ENCODE data around the gene LRRK2. TPM values are rescaled to one million over a fixed set of nuclear protein-coding genes. Genes with fewer than 3 reads are reported as not detected.

The LRRK2 gene
- total RNA-seq, 1 donor from 2014 or later: 14.3 TPM

DNA sequence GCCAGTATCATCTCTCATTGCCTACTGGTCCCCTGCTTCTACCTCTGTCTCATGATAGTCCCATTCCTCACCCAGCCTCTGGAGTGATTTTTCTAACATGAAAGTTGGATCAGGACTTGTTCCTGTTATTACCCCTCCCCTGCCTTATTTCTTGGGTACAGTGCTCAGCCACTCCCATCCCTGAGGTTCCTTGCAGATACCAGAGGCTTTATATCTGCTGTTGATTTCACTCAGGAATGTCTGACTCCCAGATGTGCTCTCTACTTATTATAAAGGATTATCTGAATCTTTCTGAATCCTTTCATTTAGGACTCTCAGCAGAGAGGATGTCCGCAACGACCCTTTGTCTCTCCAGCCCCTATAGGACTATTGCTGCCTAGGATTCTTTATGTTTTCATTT, 111.2 kb downstream of the LRRK2 start:
- TF ChIP-seq, protein P1, sequence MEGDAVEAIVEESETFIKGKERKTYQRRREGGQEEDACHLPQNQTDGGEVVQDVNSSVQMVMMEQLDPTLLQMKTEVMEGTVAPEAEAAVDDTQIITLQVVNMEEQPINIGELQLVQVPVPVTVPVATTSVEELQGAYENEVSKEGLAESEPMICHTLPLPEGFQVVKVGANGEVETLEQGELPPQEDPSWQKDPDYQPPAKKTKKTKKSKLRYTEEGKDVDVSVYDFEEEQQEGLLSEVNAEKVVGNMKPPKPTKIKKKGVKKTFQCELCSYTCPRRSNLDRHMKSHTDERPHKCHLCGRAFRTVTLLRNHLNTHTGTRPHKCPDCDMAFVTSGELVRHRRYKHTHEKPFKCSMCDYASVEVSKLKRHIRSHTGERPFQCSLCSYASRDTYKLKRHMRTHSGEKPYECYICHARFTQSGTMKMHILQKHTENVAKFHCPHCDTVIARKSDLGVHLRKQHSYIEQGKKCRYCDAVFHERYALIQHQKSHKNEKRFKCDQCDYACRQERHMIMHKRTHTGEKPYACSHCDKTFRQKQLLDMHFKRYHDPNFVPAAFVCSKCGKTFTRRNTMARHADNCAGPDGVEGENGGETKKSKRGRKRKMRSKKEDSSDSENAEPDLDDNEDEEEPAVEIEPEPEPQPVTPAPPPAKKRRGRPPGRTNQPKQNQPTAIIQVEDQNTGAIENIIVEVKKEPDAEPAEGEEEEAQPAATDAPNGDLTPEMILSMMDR (IDR thresholded peaks at IDR 0.05): no peak
- Histone ChIP-seq H3K4me3 (no peak overlapping the region), H3K27me3 (no peaks in the 10 kb centered on the region), H3K9me3 (no peaks in the 10 kb centered on the region), H3K36me3 (peaks cover 16 to 41% of the 10 kb centered on the region in 2 donors), H3K4me1 (no peaks in the 10 kb centered on the region), H3K27ac (peak overlapping the region in 1 of 2 donors; percentile 22)
- intact Hi-C loops (cut with DNase I): no loop called here
- DNase-seq (ENCODE audit: low spot score in 2 of 2): no peak

DNA sequence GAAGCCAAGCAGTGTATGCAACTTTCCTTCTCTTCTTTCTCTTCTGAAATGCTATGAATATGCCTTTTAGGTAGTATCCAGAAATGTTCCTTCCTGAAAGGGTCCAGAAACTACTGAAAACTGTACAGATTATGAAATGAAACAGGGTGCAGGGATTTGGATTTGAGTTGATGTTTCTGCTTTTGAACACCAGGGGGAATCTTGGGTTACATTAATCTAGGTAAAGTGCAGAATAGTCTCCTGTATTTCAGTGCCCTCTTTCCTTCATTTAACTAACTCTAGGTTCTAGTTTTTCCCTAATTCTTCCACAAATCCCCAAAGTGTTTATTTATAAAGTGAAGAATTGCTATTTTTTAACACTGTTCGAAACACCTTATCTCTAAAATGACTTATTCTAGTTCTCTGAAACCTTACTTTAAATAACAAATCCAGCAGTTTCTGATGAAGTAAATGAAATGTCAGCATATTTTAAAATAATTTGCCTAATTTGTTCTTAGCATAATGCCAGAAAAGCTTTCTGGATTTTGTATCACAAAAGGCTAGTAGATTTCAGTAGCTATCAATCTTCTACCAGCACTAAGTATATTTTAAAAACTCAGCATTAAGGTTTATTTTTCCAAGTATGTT, 111.9 kb downstream of the LRRK2 start:
- Histone ChIP-seq H3K4me1 (no peaks in the 10 kb centered on the region), H3K4me3 (no peak overlapping the region), H3K27ac (no peak overlapping the region), H3K27me3 (no peaks in the 10 kb centered on the region), H3K36me3 (peaks cover 13 to 40% of the 10 kb centered on the region in 2 donors), H3K9me3 (no peaks in the 10 kb centered on the region)
- TF ChIP-seq, protein P1 (IDR thresholded peaks at IDR 0.05): peak in 1 of 3 experiments; percentile 46
- intact Hi-C loops (cut with DNase I): no loop called here
- DNase-seq (ENCODE audit: low spot score in 2 of 2): no peak

- H3K4me1 ChIP-seq: no peaks in the 10 kb centered on the region
- no peak overlapping the region for H3K4me3 ChIP-seq
- no peaks in the 10 kb centered on the region for H3K9me3 ChIP-seq
- peaks cover 13 to 28% of the 10 kb centered on the region in 2 donors for H3K36me3 ChIP-seq
- no peak overlapping the region for H3K27ac ChIP-seq
- no peak for DNase-seq (ENCODE audit: low spot score in 2 of 2)
- intact Hi-C loops (cut with DNase I): no loop called here
- TF ChIP-seq, protein P1 (IDR thresholded peaks at IDR 0.05): no peak
- no peaks in the 10 kb centered on the region for H3K27me3 ChIP-seq
These were observed 113.3 kb downstream of the LRRK2 start for GRCh38 chr12:40338071-40338470.

DNA sequence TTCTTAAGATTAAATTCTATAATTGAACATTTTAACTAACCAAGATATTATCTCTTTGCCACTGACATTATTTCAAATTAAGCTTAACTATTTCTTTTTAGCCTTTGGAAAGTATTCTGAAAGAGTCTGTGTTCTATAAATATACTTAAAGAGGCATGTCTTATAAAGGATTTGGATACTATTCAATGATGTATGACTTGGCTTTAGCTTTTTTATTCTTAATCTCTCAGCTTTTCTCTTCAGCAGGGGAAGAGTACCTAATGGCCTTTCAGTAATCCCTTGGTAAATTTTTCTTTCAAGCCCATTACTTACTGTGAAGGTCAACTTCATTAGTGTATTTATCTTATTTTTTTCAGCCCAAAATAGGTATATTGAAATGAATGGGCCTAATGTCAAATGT, 113.8 kb downstream of the LRRK2 start:
- intact Hi-C loops (cut with DNase I): no loop called here
- Histone ChIP-seq H3K27me3 (no peaks in the 10 kb centered on the region), H3K36me3 (peaks cover 13 to 24% of the 10 kb centered on the region in 2 donors), H3K4me3 (no peak overlapping the region), H3K4me1 (no peaks in the 10 kb centered on the region), H3K27ac (no peak overlapping the region), H3K9me3 (no peaks in the 10 kb centered on the region)
- no peak for DNase-seq (ENCODE audit: low spot score in 2 of 2)
- TF ChIP-seq, protein P1 (IDR thresholded peaks at IDR 0.05): no peak

DNA sequence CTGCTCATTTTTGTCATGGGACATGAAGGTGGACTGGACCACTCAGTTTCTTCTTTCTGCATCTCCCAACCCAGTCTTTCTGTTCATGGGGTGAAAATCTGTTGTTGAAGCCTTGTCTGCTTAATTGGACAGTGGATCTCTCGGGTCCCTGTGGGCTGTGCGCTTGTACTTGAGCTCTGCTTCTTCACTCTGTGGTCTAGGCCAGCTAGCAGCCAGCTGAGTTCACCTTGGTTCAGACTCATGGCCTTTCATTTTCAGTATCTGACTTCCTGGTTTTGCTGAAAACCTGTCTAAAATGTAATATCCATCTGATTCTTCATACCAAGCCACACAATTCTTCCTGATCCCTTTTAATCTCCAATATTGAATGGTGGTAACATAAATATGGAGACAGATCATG, 117.2 kb downstream of the LRRK2 start:
- H3K27ac ChIP-seq: no peak overlapping the region
- H3K36me3 ChIP-seq: peaks cover 7 to 25% of the 10 kb centered on the region in 2 donors
- no peaks in the 10 kb centered on the region for H3K4me1 ChIP-seq
- no peak overlapping the region for H3K4me3 ChIP-seq
- DNase-seq (ENCODE audit: low spot score in 2 of 2): no peak
- TF ChIP-seq, protein P1 (IDR thresholded peaks at IDR 0.05): no peak
- intact Hi-C loops (cut with DNase I): no loop called here
- no peaks in the 10 kb centered on the region for H3K27me3 ChIP-seq
- no peaks in the 10 kb centered on the region for H3K9me3 ChIP-seq

- intact Hi-C loops (cut with DNase I): no loop called here
- Histone ChIP-seq H3K36me3 (peaks cover 0 to 25% of the 10 kb centered on the region in 2 donors), H3K9me3 (no peaks in the 10 kb centered on the region), H3K4me3 (no peak overlapping the region), H3K27me3 (no peaks in the 10 kb centered on the region), H3K4me1 (no peaks in the 10 kb centered on the region), H3K27ac (no peak overlapping the region)
- TF ChIP-seq, protein P1 (IDR thresholded peaks at IDR 0.05): no peak
- DNase-seq (ENCODE audit: low spot score in 2 of 2): no peak
These were observed 118.3 kb downstream of the LRRK2 start for GRCh38 chr12:40343124-40343523.
